ENCODE measurements around the gene DNAH1.
"Not testable (repeated sequence)": the region's sequence is repeated elsewhere in the genome, so short reads cannot be mapped to it uniquely, and the experiment has no call there.

DNAH1 gene

DNA sequence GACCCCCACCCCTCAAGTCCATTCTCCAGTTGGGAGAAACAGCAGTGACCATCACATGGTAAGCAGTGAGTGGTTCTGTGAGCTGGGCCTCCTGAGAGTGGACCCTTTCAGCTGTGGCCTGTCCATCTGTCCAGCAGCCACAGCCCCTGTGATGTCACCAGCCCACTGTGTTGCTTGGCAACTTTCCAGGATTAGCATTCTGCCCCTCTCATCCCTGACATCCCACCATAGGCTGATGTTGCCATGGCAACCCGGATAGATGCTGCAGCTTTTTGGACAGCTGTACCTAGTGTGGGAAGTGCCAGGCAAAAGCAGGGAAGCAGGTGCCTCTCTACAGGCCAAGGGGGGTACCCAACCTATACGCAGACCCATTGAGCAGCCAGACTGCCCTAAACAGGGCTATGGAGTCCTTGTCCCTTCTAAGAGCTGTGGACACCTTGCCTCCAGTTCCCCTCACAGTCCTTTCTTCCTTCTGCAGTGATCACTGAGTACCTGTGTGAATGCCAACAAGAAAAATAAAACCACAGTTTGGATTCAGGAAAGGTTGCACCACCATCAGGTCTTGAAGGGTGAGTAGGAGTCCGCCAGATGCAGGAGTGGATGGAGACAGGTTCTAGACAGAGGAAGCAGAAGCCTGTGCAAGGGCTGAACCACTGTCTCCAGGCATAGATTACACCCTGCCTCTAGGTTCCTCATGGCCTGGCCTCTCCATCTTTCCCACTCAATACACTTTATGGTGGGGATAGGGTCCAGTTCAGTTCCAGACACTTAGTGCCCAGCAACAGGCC is at the start of gene DNAH1:
DNAH1 (plus strand) TSS at position 343 of the 788 bp plus-strand sequence. CDS start 6,124 bp downstream, outside the sequence.
- no peak for TF ChIP-seq ZNF274 (IDR thresholded peaks at IDR 0.05; ENCODE audit: low read depth, low read length)
- H3K4me3 ChIP-seq (ENCODE audit: low read length) = no peak within 1 kb of the TSS

DNA sequence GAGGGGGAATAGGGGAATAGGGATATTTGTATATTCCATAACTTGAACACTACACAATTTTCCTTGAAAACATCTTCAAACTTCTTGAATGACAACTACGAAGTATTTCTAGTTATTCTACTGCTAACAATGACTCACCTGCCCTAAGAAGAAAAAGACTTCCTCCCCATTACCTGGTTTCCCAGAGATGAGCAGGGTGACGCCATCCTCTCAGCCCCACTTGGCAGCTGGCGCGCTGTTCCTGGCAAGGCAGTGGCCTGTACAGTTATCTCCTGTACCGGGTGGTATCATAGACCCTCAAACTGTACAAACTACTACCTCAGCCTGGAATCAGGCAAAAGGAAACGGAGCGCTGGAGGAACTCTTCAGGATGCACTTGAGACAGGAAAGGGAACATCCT is 48.1 kb upstream of the DNAH1 start:
- TF ChIP-seq ZNF274 (IDR thresholded peaks at IDR 0.05; ENCODE audit: low read depth, low read length) = no peak

DNA sequence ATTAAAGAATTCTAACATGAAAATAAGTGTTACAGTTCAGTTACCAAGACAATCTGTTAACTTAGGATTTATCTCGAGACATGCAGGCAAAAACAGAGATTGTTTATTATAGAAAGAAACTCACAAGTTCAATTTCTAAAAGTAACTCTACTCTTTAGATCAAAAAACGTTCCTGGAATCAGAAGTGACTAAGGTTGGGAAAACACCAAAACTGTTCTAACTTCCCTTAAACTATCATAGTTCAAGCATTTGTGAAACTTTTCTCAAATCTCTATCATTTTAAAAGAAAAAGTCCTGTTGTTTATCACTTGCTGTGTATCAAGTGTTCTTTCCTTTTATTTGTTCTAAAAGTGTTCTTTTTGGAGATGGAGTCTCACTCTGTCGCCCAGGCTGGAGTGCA is 46.3 kb upstream of the DNAH1 start:
- no peak overlapping the region for H3K4me3 ChIP-seq (ENCODE audit: low read length)
- no peak for TF ChIP-seq ZNF274 (IDR thresholded peaks at IDR 0.05; ENCODE audit: low read depth, low read length)

More for the DNA sequence above, 48.1 kb upstream of the DNAH1 start:
- no peak overlapping the region for H3K4me3 ChIP-seq (ENCODE audit: low read length)

DNA sequence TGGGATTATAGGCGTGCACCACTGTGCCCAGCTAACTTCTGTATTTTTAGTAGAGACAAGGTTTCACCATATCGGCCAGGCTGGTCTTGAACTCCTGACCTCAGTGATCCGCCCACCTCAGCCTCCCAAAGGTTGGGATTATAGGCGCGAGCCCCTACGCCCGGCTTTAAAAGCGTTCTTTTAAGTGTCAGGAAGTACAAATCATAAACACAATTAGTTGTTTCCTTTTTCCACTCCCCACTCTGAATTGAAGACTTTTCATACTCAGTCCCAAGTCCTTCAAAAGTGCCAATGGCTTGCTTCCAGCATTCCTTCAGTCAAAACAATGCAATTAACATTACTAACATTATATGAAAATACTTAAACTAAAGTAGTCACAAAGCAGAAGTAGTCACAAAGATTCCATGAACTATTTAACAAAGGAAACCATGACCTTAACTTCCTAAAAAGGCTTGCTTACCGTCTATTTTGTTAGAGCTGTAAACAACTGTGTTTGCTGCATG is 45.8 kb upstream of the DNAH1 start:
- H3K4me3 ChIP-seq (ENCODE audit: low read length) = no peak overlapping the region
- no peak for TF ChIP-seq ZNF274 (IDR thresholded peaks at IDR 0.05; ENCODE audit: low read depth, low read length)

DNA sequence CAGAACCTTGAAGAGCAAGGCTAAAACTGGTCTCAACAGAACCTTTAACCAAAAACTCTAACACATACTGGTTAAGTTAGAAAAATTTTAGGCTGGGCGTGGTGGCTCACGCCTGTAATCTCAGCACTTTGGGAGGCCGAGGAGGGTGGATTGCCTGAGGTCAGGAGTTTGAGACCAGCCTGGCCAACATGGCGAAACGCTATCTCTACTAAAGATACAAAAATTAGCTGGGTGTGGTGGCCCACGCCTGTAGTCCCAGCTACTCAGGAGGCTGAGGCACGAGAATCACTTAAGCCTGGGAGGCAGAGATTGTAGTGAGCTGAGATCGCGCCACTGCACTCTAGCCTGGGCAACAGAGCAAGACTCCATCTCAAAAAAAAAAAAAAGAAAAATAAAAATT is 43.9 kb upstream of the DNAH1 start:
- H3K4me3 ChIP-seq (ENCODE audit: low read length) = not testable (repeated sequence)

DNA sequence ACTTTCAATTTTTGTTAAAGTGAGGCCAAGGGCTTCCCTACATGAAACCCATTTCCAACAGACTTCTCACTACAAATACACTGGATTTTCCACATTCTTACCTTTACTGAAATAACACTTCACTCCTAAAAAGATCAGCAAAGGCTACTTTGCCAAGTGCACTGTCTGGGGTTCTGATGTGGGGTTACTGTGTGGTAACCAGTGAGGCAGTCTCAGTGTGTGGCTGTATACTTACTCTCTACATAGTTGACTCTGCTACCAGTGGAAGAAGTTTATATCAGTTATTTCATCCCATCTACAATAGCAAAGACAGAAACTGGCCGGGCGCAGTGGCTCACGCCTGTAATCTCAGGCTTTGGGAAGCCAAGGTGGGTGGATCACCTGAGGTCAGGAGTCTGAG is 43.3 kb upstream of the DNAH1 start:
- no peak for TF ChIP-seq ZNF274 (IDR thresholded peaks at IDR 0.05; ENCODE audit: low read depth, low read length)
- no peak overlapping the region for H3K4me3 ChIP-seq (ENCODE audit: low read length)

DNA sequence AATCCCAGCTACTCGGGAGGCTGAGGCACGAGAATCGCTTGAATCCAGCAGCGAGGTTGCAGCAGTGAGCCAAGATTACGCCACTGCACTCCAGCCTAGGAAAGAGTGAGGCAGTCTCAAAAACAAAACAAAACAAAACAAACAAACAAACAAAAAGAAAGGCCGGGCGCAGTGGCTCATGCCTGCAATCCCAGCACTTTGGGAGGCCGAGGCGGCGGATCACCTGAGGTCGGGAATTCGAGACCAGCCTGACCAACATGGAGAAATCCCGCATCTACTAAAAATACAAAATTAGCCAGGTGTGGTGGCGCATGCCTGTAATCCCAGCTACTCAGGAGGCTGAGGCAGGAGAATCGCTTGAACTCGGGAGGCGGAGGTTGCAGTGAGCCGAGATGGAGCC is 41.3 kb upstream of the DNAH1 start:
- not testable (repeated sequence) for H3K4me3 ChIP-seq (ENCODE audit: low read length)

DNA sequence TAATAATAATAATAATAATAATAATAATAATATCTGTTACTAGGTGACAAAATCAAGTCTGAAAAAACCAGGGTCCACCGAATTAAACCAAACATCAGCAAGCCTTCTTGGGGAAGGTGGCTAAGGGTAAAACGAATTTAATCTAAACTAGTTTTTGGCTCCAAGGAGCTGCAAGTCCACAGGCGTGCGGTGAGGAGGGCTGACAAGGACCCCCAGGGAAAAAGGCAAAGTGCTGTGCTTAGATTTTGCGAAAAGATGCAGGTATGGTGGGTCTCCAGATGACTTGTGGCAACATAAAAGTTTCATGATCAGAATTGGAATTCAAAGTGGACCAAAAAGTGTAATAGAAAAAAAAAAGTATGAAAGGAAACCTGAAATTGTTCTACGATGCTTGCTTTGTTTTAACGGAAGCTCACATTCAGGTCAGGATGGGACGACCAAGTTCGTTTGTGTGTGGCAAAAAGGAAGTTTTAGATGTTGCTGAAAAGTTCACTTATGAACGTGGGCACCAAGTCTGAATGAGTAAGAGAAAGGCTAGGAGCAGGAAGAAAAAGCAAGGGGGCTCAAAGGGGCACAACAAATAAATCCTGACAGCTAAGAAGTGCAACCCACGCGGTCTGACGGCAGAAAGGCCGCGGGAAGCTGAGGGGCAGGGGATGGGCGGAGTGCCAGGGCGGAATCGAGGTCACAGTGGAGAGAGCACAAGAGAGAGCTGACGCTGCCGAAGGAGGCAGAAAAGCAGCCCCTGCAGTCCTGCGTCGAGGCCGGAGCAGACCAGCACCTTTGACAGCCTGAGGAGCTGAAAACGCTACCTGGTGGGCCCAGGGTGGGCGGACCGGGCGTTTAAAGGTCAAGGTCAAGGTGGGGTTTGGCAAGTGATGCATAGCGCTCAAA is 38.8 kb upstream of the DNAH1 start:
- TF ChIP-seq ZNF274 (IDR thresholded peaks at IDR 0.05; ENCODE audit: low read depth, low read length) = no peak
- peak overlapping the region; percentile 82 for H3K4me3 ChIP-seq (ENCODE audit: low read length)

DNA sequence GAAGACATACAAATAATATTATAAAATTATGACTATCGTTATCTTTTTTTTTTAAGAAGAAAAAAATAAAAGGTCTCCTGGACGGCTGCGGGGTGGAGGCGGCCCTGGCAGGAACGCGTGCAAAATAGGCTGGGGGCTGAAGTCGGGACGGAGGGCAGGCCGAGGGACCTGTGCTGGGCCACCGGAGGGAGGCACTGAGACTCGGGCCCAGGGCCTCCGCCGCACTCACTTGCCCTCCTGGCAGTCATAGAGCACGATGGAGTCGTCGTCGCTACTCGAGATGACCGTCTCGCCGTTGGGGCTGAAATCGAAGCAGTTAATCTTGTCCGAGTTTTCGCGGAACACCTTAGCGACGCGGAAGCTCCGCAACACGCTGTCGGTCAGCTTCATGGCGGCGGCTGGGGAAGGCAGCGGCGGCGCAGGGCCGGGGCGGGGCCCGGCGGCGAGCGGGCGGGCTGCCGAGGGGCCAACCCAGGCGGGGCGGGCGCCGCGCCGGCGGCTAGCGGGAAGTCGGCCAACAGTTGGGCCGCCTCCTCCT is 38.1 kb upstream of the DNAH1 start:
- TF ChIP-seq ZNF274 (IDR thresholded peaks at IDR 0.05; ENCODE audit: low read depth, low read length) = no peak
- peak overlapping the region; percentile 82 for H3K4me3 ChIP-seq (ENCODE audit: low read length)

DNA sequence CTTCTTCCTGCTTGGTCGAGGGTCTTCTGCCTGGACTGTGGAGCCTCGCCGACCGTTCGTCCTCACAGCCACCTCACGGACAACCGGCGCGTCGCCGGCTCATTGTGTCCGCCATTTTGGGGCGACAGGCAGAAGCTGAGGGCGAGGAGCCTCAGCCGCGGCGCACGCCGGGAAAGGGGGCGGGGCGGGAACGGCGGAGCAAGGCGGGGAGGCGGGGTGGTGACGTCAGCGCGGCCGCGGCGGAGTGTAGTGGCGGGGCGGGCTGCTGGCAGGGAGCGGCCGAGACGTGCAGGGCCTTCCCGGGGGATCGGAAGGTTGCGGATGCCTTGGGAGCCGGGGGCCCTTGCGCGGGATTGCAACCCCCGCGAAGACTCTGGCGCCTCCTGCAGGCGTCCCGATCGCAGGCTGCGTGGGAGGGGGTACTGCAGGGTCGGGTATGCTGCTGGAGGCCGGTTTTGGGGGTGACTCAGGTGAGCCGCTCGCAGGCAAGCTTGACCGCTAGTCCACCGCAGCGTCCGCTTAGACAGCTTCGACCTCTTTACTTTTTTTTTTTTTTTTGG is 37.5 kb upstream of the DNAH1 start, which contains the start of gene WDR82:
WDR82 (minus strand) TSS at position 140 of the 560 bp plus-strand sequence. CDS start 288 bp downstream, outside the sequence.
- peak within 1 kb of the TSS; percentile 82 for H3K4me3 ChIP-seq (ENCODE audit: low read length)
- no peak for TF ChIP-seq ZNF274 (IDR thresholded peaks at IDR 0.05; ENCODE audit: low read depth, low read length)

DNA sequence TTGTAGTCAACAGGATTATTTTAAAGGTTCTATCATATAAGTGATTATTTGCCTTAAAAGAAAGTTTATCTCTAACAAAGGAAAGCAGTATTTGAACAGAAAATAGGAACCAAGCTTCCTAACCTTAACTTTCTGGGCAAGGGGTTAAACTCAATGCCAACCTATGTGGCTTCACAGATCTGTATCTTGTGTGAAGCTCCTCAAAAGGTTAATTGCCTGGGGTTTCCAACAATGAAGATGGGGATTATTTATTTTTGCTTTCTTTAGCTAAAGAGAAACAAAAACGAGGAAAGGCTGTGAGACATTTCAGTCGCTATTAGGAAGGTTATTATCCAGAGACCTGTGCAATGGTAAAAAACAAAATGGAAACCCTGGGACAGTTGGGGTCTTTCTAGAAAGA is 36.5 kb upstream of the DNAH1 start:
- TF ChIP-seq ZNF274 (IDR thresholded peaks at IDR 0.05; ENCODE audit: low read depth, low read length) = no peak
- peak overlapping the region; percentile 65; the same call in 1 of the 2 replicates for H3K4me3 ChIP-seq (ENCODE audit: low read length)

DNA sequence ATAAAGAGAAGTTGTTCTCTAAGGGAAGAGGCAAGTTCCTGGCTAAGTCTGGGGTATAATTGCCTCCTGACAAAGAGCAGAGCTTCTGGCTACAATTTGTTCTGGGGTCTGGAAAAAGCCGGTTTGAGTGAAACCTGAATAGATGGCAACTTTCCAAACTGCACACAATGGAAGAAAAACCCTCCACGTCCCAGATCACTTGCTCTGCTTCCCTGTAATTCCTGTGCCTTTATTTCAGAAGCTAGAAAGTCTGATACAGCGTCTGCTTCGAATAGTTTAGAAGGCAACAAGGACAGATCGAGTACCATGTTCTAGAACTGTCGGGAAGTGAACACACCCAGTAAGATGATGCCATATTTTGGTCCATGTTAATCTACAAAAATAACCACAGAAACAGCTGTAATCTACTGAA is 36.1 kb upstream of the DNAH1 start:
- H3K4me3 ChIP-seq (ENCODE audit: low read length) = no peak overlapping the region

DNA sequence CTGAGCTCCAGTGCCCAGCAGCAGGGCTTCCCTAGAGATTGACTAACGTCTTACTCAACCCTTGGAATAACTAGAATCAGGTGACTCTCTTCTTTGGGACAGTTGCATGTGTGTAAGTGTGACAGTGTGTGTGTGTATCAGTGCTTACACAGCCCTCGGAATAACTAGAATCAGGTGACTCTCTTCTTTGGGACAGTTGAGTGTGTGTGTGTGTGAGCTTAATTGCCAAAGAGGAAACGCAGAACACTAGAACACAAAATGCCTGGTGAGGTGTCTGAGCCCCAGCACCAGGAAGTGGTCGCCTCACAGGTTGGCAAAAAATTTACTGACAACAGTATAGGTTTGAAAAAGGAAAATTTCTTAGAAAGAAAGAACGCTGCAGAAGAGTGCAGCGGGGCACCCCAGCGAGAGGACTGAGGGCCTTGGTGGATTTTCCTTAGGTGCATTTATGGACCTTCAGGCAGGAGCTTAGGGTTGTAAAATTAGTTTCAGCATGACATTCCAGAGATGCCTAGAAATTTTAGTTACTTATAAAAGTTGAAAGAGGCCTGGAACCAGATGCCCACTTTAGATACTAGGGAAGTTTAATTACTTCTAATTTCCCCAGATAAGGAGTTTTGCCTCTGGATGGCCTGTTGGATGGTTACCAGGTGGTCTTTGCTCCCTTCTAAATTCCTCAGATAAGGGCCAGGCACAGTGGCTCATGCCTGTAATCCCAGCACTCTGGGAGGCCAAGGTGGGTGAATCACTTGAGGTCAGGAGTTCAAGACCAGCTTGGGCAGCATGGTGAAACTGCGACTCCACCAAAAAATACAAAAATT is 33.9 kb upstream of the DNAH1 start:
- H3K4me3 ChIP-seq (ENCODE audit: low read length) = no peak overlapping the region
- TF ChIP-seq ZNF274 (IDR thresholded peaks at IDR 0.05; ENCODE audit: low read depth, low read length) = no peak

More for the DNA sequence above, 36.1 kb upstream of the DNAH1 start:
- TF ChIP-seq ZNF274 (IDR thresholded peaks at IDR 0.05; ENCODE audit: low read depth, low read length) = no peak

All from GM08714 (cell line).